ENCODE results near the gene NR2F2.

The NR2F2 gene

DNA sequence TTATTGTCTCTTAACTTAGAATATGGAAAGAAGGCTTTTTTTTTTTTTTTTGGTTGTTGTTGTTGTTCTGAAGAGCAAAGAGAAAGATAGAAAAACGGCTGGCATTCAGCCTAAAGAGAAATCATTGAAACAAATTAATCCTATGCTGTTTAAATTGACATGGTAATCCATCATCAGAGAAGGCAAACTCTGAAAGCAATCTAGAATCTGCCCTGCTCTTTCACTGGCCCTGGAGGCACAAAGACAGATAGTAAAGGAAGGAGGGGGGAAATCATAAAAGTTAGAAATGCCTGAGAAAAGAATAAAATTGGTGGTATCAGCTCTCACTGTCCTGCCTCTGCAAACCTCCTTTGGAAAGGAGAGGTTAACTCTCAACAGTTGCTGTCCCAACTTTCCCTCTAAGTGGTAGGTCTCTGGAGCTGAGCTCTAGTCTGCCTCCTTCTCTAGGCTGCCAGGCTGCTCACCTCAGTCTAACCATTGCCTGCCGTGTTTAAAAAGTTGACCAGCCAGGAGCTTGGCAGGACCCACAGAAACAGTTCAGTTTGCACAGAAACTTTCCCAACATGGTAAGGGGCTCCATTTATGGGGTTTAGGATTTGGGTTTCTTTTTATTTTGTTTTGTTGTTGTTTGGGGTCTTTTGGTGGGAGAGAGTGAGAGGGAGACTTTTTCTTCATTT lies 13.4 kb upstream of the NR2F2 start:
- Histone ChIP-seq H3K4me1 (ENCODE audit: control insufficient read depth, insufficient read depth, low read length) (peaks cover 19% of the 10 kb centered on the region), H3K9me3 (ENCODE audit: control insufficient read depth, insufficient read depth, low read depth, low read length) (no peaks in the 10 kb centered on the region), H3K4me3 (ENCODE audit: low read depth, low read length) (no peak overlapping the region), H3K9ac (ENCODE audit: low read length) (no peak overlapping the region), H3K36me3 (ENCODE audit: control insufficient read depth, insufficient read depth, low read length) (no peaks in the 10 kb centered on the region), H3K27me3 (ENCODE audit: control insufficient read depth, insufficient read depth, low read length) (peaks cover 93% of the 10 kb centered on the region), H3K27ac (ENCODE audit: low read depth, low read length) (no peak overlapping the region)

DNA sequence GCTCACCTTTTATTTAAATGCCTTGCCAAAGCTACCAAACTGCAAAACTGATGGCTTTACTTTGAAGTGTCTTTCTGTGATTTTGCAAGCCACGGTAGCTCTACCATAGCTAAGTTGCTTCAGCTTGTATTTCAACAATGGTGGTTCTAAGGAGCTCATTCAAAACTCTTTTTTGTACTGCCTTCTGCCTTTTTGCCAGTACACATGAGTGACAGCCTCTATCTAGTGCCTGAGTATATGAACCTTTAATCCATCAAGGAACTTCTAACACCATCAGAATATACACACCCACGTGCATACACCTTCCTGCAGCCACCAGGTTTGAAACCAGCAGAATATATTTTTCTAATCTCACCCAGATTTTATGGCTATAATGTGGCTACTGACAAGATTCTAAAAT lies 10.4 kb upstream of the NR2F2 start:
- Histone ChIP-seq H3K27ac (ENCODE audit: low read depth, low read length) (no peak overlapping the region), H3K4me1 (ENCODE audit: control insufficient read depth, insufficient read depth, low read length) (peaks cover 20% of the 10 kb centered on the region), H3K36me3 (ENCODE audit: control insufficient read depth, insufficient read depth, low read length) (no peaks in the 10 kb centered on the region), H3K9ac (ENCODE audit: low read length) (no peak overlapping the region), H3K9me3 (ENCODE audit: control insufficient read depth, insufficient read depth, low read depth, low read length) (no peaks in the 10 kb centered on the region), H3K27me3 (ENCODE audit: control insufficient read depth, insufficient read depth, low read length) (peaks cover 97% of the 10 kb centered on the region), H3K4me3 (ENCODE audit: low read depth, low read length) (no peak overlapping the region)

DNA sequence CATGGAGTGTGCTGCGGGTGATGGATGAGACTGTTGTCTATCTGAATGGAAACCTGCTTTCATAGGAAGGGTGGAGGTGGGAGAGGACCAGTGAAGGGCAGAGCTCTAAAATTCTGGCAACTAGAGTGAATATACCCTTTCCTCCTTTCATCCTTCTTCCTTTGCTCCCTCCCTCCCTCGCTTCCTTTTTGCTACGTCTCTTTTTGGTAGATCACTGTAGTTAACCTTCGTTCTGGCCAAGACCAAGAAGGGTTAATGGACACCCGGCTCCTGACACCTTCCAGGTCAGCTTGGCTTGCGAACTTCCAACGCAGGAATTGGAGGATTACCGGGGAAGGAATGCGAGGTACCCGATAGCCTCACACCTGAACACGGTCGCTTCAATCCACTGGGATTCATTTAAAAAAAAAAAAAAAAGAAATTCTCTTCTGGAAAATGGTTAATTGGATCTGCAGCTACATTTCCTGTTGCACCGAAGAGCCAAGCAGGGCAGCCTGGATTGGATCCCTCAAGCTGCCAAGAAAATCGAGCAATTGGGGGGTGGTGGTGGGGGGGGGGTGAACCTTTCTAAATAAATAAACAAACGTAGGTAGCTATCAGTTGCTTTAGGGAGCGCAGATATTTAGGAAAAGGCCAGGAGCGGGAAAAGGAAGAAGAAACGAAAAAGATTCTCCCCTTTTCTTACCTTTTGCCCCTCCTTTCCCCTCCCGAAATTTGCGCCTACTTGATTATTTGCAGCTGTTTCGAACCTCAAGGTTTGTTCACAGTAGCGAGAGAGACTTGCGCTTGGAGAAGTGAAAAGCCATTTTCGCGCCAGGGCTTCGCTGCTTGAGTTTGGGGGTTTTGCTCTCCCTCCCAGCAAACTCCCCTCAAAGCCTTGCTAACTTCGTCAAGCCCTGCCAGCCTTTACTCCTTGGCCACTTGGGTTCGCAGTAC lies 9.5 kb upstream of the NR2F2 start:
- H3K9me3 ChIP-seq (ENCODE audit: control insufficient read depth, insufficient read depth, low read depth, low read length), result no peaks in the 10 kb centered on the region
- H3K27ac ChIP-seq (ENCODE audit: low read depth, low read length), result no peak overlapping the region
- H3K4me1 ChIP-seq (ENCODE audit: control insufficient read depth, insufficient read depth, low read length), result peaks cover 29% of the 10 kb centered on the region
- H3K27me3 ChIP-seq (ENCODE audit: control insufficient read depth, insufficient read depth, low read length), result peaks cover 97% of the 10 kb centered on the region
- peak overlapping the region; percentile 38 for H3K4me3 ChIP-seq (ENCODE audit: low read depth, low read length)
- no peak overlapping the region for H3K9ac ChIP-seq (ENCODE audit: low read length)
- no peaks in the 10 kb centered on the region for H3K36me3 ChIP-seq (ENCODE audit: control insufficient read depth, insufficient read depth, low read length)

DNA sequence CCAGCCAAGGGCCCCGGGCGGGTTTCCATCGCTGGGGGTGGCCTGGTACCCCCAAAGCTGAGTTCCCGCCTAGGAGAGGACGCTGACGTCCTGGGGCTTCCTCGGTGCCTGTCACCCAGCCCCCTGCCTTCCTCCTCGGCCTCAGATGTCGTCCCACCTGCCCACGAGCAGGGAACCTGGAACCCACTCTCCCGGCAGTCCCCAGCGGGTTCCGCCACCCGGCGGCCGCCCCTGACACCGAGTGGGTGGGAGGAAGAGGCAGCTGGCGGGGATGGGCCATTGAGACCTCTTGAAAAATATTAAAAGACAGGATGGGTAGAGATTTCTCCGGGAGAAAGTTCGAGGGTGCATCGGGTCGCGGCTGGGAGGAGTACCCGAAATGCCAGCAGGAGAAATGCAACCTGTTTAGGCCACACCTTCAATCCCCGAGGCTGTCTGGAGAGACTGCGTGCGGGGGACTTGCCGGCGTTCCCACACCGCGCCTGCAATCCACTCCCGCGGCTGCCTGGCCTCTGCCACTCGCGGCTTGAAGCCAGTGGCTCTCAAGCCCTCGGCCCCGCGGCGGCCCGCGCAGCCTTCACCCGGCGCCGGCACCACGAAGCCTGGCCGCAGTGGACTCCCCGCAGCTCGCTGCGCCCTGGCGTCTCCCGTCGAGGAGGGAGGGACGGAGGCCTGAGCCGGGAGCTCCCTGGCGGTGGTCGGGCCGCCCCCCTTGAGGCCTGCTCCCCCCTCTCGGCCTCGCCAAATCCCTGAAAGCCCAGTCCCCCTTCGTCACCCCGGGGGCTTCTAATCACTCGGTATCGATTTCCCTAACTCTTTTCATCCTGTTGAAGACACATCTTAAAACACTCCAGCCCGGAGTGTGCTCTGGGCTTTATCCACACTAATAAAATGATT lies 8.6 kb upstream of the NR2F2 start:
- Histone ChIP-seq H3K4me1 (ENCODE audit: control insufficient read depth, insufficient read depth, low read length) (peaks cover 37% of the 10 kb centered on the region), H3K27me3 (ENCODE audit: control insufficient read depth, insufficient read depth, low read length) (peaks cover 100% of the 10 kb centered on the region), H3K27ac (ENCODE audit: low read depth, low read length) (no peak overlapping the region), H3K36me3 (ENCODE audit: control insufficient read depth, insufficient read depth, low read length) (no peaks in the 10 kb centered on the region), H3K9me3 (ENCODE audit: control insufficient read depth, insufficient read depth, low read depth, low read length) (no peaks in the 10 kb centered on the region), H3K9ac (ENCODE audit: low read length) (no peak overlapping the region), H3K4me3 (ENCODE audit: low read depth, low read length) (peak overlapping the region; percentile 38)

DNA sequence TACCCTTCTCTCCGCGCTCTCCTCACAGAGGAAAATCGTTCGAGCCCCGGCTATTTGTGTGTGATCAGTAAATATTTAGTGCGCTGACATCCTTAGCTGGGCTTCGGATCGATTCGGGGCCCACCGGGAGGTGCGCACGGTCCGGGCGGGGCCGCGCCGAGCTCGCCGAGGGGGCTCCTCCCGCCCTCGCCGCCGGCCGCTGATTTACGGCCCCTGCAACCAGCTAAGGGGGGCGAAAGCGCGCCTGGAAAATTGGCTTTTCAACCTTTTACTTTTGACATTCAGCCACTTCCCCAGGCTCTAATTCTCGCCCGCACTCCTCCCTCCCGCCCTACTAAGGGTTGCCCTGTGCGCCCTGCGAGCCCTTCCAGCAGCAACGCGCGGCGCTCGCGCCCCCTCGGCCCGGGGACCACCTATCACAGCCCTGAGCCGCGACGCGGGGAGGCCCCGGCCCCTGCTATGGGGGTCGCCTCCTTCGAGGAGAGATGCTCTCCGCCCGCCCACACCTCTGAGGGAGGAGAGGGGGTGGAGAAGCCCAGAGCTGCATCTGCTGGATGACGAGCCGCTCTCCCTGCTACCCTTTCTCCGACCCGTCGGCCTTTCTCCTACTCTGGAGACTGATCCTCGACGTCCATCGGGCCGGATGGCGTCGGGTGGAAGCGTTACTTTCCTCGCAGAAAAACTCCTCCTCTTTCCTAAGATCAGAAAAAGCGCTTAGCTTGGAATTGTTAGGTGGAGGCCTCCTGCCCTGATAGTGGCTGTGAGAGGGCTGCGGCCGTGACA lies 7.8 kb upstream of the NR2F2 start:
- H3K36me3 ChIP-seq (ENCODE audit: control insufficient read depth, insufficient read depth, low read length), result no peaks in the 10 kb centered on the region
- no peaks in the 10 kb centered on the region for H3K9me3 ChIP-seq (ENCODE audit: control insufficient read depth, insufficient read depth, low read depth, low read length)
- H3K27ac ChIP-seq (ENCODE audit: low read depth, low read length), result no peak overlapping the region
- H3K4me3 ChIP-seq (ENCODE audit: low read depth, low read length), result peak overlapping the region; percentile 38
- H3K4me1 ChIP-seq (ENCODE audit: control insufficient read depth, insufficient read depth, low read length), result peaks cover 44% of the 10 kb centered on the region
- H3K27me3 ChIP-seq (ENCODE audit: control insufficient read depth, insufficient read depth, low read length), result peaks cover 100% of the 10 kb centered on the region
- H3K9ac ChIP-seq (ENCODE audit: low read length), result no peak overlapping the region

DNA sequence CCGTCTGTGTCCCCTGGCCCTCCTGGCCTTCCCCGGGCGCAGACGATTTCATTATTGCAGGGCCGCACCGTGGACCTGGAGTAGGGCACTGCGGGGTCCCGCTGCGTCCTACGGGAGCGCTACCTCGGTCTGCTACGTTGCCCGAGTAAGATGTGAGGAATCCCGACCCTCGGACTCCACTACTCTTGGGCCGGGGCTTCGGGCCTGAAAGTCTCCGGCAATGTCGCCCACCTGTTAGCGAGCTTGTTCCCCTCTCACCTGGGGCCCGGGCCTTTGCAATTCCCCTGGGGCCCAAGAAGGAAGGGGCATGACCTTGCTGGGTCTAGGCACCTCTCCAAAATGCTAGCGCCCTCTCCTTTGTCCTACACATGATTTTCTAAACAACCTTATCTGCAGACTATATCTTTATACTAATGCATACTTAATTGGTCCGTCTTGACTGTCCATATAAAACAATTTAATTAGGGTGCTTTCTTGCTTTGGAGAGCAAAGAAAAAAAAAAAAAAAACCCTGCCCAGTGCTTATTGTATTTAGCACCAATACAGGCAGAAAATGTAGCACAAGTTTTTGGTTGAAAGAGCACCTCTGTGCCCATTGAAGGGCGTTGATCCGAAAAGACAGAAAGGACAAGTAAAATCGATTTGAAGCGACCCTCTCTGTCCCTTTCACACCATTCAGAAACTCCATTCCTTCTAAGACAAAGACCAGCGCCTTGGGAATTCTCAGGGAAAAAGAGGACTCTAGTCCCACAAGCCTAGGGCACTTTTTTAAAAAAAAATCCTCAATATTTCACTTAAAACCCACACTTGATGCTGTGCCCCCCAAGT lies 7.0 kb upstream of the NR2F2 start:
- Histone ChIP-seq H3K27ac (ENCODE audit: low read depth, low read length) (no peak overlapping the region), H3K4me1 (ENCODE audit: control insufficient read depth, insufficient read depth, low read length) (peaks cover 51% of the 10 kb centered on the region), H3K9me3 (ENCODE audit: control insufficient read depth, insufficient read depth, low read depth, low read length) (no peaks in the 10 kb centered on the region), H3K27me3 (ENCODE audit: control insufficient read depth, insufficient read depth, low read length) (peaks cover 100% of the 10 kb centered on the region), H3K9ac (ENCODE audit: low read length) (no peak overlapping the region), H3K36me3 (ENCODE audit: control insufficient read depth, insufficient read depth, low read length) (no peaks in the 10 kb centered on the region), H3K4me3 (ENCODE audit: low read depth, low read length) (peak overlapping the region; percentile 38)

DNA sequence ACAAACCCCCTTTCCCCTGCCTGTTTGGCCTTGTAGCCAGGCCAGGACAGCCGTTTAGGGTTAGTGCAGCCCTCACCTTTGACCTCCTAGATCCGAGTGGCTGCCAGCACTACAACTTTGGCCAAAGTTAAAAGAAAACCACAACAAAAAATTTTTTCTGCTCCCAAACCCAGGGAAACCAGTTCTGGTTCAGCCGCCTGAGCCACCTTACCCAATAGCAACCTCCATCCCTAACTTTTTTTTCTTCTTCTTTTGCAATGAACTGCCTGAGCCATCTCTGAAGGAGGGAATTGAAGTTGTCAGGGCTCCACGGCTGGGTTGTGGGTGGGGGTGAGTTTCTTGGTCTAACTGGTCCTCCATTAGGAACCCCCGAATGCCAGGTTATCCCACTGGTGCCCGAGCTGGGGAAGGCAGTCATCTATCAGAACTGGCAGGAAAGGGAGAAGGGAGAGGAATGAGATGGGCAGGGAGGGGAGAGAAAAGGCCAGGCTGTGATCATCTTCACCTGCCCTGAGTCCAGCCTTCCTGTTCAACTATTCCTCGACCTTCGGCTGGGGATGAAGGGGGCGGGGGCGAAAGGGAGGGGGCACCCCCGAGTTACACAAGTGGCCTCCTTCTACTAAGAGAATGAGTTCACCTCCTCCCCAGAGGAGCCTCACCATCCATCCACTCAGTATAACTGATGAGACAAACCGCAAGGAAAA lies 6.2 kb upstream of the NR2F2 start:
- Histone ChIP-seq H3K9me3 (ENCODE audit: control insufficient read depth, insufficient read depth, low read depth, low read length) (no peaks in the 10 kb centered on the region), H3K4me1 (ENCODE audit: control insufficient read depth, insufficient read depth, low read length) (peaks cover 53% of the 10 kb centered on the region), H3K4me3 (ENCODE audit: low read depth, low read length) (no peak overlapping the region), H3K27me3 (ENCODE audit: control insufficient read depth, insufficient read depth, low read length) (peaks cover 100% of the 10 kb centered on the region), H3K36me3 (ENCODE audit: control insufficient read depth, insufficient read depth, low read length) (no peaks in the 10 kb centered on the region), H3K9ac (ENCODE audit: low read length) (no peak overlapping the region), H3K27ac (ENCODE audit: low read depth, low read length) (no peak overlapping the region)

DNA sequence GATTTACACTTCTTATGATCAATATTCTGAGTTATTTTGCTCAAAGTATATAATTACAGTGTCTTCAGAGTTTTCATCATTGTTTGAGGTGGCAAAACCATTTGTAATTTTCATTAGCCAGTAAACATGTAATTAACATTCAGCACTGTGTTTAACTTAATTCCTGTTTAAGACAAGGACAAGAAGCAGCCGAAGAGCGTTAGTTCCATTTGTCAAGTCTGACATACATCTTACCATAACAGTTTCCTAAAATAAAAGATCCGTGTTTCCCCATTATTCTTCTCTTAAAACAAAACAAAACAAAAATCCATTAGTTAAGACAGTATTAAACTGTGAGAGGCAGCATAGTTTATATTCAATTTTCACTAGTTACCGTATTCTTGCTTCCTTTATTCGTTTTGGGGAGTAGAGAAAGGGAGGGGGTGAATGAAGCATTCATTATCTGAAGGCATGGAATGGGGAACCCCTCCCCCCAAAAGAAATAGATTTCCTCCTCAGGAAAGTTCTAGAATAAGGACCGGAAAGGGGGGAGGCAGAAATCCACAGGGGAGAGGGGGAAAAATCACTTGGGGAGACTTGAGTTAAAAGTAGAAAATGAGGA lies 5.5 kb upstream of the NR2F2 start:
- H3K9me3 ChIP-seq (ENCODE audit: control insufficient read depth, insufficient read depth, low read depth, low read length), result no peaks in the 10 kb centered on the region
- H3K36me3 ChIP-seq (ENCODE audit: control insufficient read depth, insufficient read depth, low read length), result no peaks in the 10 kb centered on the region
- H3K27me3 ChIP-seq (ENCODE audit: control insufficient read depth, insufficient read depth, low read length), result peaks cover 100% of the 10 kb centered on the region
- peak overlapping the region; percentile 37; the same call in 1 of the 2 replicates for H3K4me3 ChIP-seq (ENCODE audit: low read depth, low read length)
- H3K9ac ChIP-seq (ENCODE audit: low read length), result no peak overlapping the region
- peaks cover 56% of the 10 kb centered on the region for H3K4me1 ChIP-seq (ENCODE audit: control insufficient read depth, insufficient read depth, low read length)
- H3K27ac ChIP-seq (ENCODE audit: low read depth, low read length), result no peak overlapping the region
